Esophagus muscularis mucosa (tissue), 4 donors: ENCODE results near the gene NUBP2. TPM values are rescaled to one million over a fixed set of nuclear protein-coding genes. Genes with fewer than 3 reads are reported as not detected.

Experiments used
- DNase-seq: peaks from one replicate; pipeline ENCODE4 v3.0.0-alpha.2; 2017; ENCODE audit errors: extremely low spot score
- H3K27ac ChIP-seq, 4 donors: fragments of 200-600 bp; sonication (generic); replicated peaks in 1 of 4; 1 replicate in 3 of 4; 2 replicates in 1 of 4; pipeline ENCODE4 v1.5.1; 2016 to 2019; ENCODE audit warnings: mild to moderate bottlenecking in 1 of 4
- H3K27me3 ChIP-seq, 4 donors: fragments of 200-600 bp; sonication (generic); one replicate each; pipeline versions ENCODE4 v1.5.1 to v1.6.0; 2016 to 2019
- H3K36me3 ChIP-seq, 4 donors: fragments of 200-600 bp; sonication (generic); one replicate each; pipeline ENCODE4 v1.5.1; 2016 to 2019
- H3K4me1 ChIP-seq, 4 donors: fragments of 200-600 bp; sonication (generic); one replicate each; pipeline ENCODE4 v1.5.1; 2016 to 2019
- H3K4me3 ChIP-seq, 4 donors: fragments of 200-600 bp; sonication (generic); 1 replicate in 2 of 4; 2 replicates in 2 of 4; pipeline ENCODE4 v1.5.1; 2016 to 2019; ENCODE audit warnings: mild to moderate bottlenecking in 4 of 4, moderate library complexity in 1 of 4
- H3K9me3 ChIP-seq, 4 donors: fragments of 200-600 bp; sonication (generic); 1 replicate in 3 of 4; 2 replicates in 1 of 4; pipeline ENCODE4 v1.5.1; 2016 to 2019
- EP300 ChIP-seq: sonication (generic); formaldehyde crosslinking; IDR thresholded peaks from one replicate; pipeline ENCODE4 v1.6.1; 2017; ENCODE audit warnings: antibody characterized with exemption
- POLR2A ChIP-seq: fragments of 450-650 bp; IDR thresholded peaks from one replicate; pipeline ENCODE4 v1.6.1; 2017; ENCODE audit warnings: antibody characterized with exemption, moderate library complexity, mild to moderate bottlenecking, low read depth
- POLR2AphosphoS5 ChIP-seq, 2 donors: sonication (generic); formaldehyde crosslinking; IDR thresholded peaks; one replicate each; pipeline ENCODE4 v1.6.1; 2017; ENCODE audit warnings: antibody characterized with exemption in 2 of 2
- WGBS: methylation state at CpG from one replicate; pipeline ENCODE4 v1.1.5; 2018; 5-methylcytosine and 5-hydroxymethylcytosine counted together
- intact Hi-C: fragments of 100-400 bp; cut with DNase I; formaldehyde crosslinking; loops from one replicate; pipeline ENCODE4 v1.15.1; 2023
- total RNA-seq, 4 donors: library from RNA; depleted of rRNA; stranded (reverse); fragments of >200 nt; gene quantifications; one replicate each; pipeline versions ENCODE4 v1.1.0 to v1.2.1, GENCODE V29; 2016
- TF ChIP-seq, protein P1 (sequence below), 3 experiments: fragments of 200-600 bp in 2 of 3; fragments of 450-650 bp in 1 of 3; sonication (generic) in 2 of 3; IDR thresholded peaks; one replicate each; pipeline ENCODE4 v1.5.1; 2017 to 2019; ENCODE audit warnings: antibody characterized with exemption in 3 of 3, mild to moderate bottlenecking in 2 of 3, moderate library complexity in 1 of 3

The NUBP2 gene
- total RNA-seq, 4 donors from 2014 or later: 82.7 to 93.8 (median 87.6) TPM

GRCh38 chr16:1810106-1810505 is 27.3 kb downstream of the NUBP2 start:
- DNase-seq: no peak
- Histone ChIP-seq H3K4me1 (peaks cover 0 to 11% (median 10%) of the 10 kb centered on the region in 4 donors), H3K27me3 (no peaks in the 10 kb centered on the region), H3K27ac (no peak overlapping the region), H3K36me3 (peaks cover 33 to 85% (median 66%) of the 10 kb centered on the region in 4 donors), H3K4me3 (no peak overlapping the region), H3K9me3 (no peaks in the 10 kb centered on the region)
- TF ChIP-seq POLR2A (no peak), POLR2AphosphoS5 (IDR thresholded peaks at IDR 0.05) (no peak), EP300 (no peak)
- TF ChIP-seq, protein P1, sequence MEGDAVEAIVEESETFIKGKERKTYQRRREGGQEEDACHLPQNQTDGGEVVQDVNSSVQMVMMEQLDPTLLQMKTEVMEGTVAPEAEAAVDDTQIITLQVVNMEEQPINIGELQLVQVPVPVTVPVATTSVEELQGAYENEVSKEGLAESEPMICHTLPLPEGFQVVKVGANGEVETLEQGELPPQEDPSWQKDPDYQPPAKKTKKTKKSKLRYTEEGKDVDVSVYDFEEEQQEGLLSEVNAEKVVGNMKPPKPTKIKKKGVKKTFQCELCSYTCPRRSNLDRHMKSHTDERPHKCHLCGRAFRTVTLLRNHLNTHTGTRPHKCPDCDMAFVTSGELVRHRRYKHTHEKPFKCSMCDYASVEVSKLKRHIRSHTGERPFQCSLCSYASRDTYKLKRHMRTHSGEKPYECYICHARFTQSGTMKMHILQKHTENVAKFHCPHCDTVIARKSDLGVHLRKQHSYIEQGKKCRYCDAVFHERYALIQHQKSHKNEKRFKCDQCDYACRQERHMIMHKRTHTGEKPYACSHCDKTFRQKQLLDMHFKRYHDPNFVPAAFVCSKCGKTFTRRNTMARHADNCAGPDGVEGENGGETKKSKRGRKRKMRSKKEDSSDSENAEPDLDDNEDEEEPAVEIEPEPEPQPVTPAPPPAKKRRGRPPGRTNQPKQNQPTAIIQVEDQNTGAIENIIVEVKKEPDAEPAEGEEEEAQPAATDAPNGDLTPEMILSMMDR (IDR thresholded peaks at IDR 0.05): no peak
- 92% methylated on average over 16 of the region's 16 CpGs for WGBS
- intact Hi-C loops: no loop called here

GRCh38 chr16:1810536-1810935 is 27.8 kb downstream of the NUBP2 start:
- Histone ChIP-seq H3K9me3 (no peaks in the 10 kb centered on the region), H3K27ac (no peak overlapping the region), H3K36me3 (peaks cover 33 to 84% (median 67%) of the 10 kb centered on the region in 4 donors), H3K4me3 (no peak overlapping the region), H3K27me3 (no peaks in the 10 kb centered on the region), H3K4me1 (peaks cover 0 to 11% (median 10%) of the 10 kb centered on the region in 4 donors)
- 93% methylated on average over 11 of the region's 16 CpGs for WGBS
- intact Hi-C loops: no loop called here
- DNase-seq: no peak
- TF ChIP-seq, protein P1 (IDR thresholded peaks at IDR 0.05): no peak

- 11% methylated on average over 9 of the region's 17 CpGs for WGBS
- Histone ChIP-seq H3K9me3 (no peaks in the 10 kb centered on the region), H3K4me1 (peaks cover 0 to 11% (median 10%) of the 10 kb centered on the region in 4 donors), H3K27me3 (no peaks in the 10 kb centered on the region), H3K4me3 (no peak overlapping the region), H3K36me3 (peaks cover 39 to 84% (median 73%) of the 10 kb centered on the region in 4 donors), H3K27ac (peak overlapping the region in 1 of 4 donors; percentile 47)
- no peak for TF ChIP-seq POLR2A
- peak in 1 of 2 donors; percentile 52 for TF ChIP-seq POLR2AphosphoS5 (IDR thresholded peaks at IDR 0.05)
- no peak for TF ChIP-seq EP300
- TF ChIP-seq, protein P1 (IDR thresholded peaks at IDR 0.05): peak; percentile 40 to 68 (median 50)
- DNase-seq: peak; percentile 93
- intact Hi-C loops: no loop called here
Measured at GRCh38 chr16:1812732-1813163, 30.0 kb downstream of the NUBP2 start.

DNA sequence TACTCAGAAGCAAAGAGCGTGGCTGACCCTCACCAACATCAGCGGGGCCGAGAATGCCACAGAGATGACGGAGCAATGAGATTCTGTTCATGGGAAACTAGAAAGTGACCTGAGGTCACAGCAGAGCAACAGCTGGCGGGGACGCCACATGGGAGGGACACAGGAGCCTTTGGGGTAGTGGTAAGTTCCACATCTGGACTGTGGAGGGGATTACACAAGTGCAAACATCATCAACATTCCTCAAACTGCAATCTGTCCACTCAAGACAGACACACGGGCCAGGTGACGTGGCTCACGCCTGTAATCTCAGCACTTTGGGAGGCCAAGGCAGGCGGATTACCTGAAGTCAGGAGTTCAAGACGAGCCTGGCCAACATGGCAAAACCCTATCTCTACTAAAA is 32.7 kb downstream of the NUBP2 start:
- Histone ChIP-seq H3K27me3 (no peaks in the 10 kb centered on the region), H3K9me3 (no peaks in the 10 kb centered on the region), H3K27ac (no peak overlapping the region), H3K4me1 (peaks cover 0 to 11% (median 10%) of the 10 kb centered on the region in 4 donors), H3K36me3 (peaks cover 36 to 85% (median 75%) of the 10 kb centered on the region in 4 donors), H3K4me3 (no peak overlapping the region)
- DNase-seq: no peak
- TF ChIP-seq, protein P1 (IDR thresholded peaks at IDR 0.05): no peak
- TF ChIP-seq POLR2A: no peak
- no peak for TF ChIP-seq POLR2AphosphoS5 (IDR thresholded peaks at IDR 0.05)
- WGBS: 89% methylated on average over 11 of the region's 11 CpGs
- intact Hi-C loops: no loop called here
